ENCODE measurements around the gene ETV5. TPM values are rescaled to one million over a fixed set of nuclear protein-coding genes. Genes with fewer than 3 reads are reported as not detected.

Gene ETV5
- total RNA-seq, 3 donors from 2014 or later (not counting 1 experiment from before 2014, with no cell fraction given), result 3.0 to 5.3 (median 4.6) TPM

DNA sequence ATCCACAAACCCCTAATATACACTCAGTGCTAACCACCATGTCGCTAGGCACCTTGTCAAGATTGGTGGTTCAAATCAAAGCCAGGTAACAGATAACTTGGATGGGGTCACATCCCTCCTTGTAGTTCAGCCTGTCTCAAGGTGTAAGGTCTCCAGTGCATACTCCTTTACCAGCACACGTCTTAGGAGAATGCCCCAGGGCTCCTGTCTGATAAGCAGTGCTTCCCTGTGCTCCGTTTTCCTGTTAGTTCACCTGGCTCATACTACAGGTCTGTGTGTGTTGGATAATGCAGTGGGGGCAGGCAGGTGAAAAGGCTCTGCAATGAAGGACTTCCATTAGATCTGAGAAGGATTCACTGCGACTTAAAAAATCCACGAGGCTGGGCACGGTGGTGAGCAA, 50.7 kb downstream of the ETV5 start:
- ATAC-seq, result no peak

GRCh38 chr3:186057594-186057993, 51.3 kb downstream of the ETV5 start:
- no peak overlapping the region for H3K4me3 ChIP-seq (ENCODE audit: low read length)
- intact Hi-C loops (cut with micrococcal nuclease), result no loop called here
- peaks cover 20% of the 10 kb centered on the region for H3K27me3 ChIP-seq (ENCODE audit: control insufficient read depth, insufficient read depth, low read length)
- Mint-ChIP-seq H3K4me1 (peaks cover 12 to 13% of the 10 kb centered on the region in 2 donors), H3K27ac (no peak overlapping the region), H3K4me3 (no peak overlapping the region), H3K27me3 (ENCODE audit: low read depth in 2 of 2) (peaks cover 41 to 74% of the 10 kb centered on the region in 2 donors), H3K36me3 (no peaks in the 10 kb centered on the region), H3K9me3 (no peaks in the 10 kb centered on the region)
- no peaks in the 10 kb centered on the region for H3K4me1 ChIP-seq (ENCODE audit: control insufficient read depth, insufficient read depth, low read length)
- TF ChIP-seq, protein P1, sequence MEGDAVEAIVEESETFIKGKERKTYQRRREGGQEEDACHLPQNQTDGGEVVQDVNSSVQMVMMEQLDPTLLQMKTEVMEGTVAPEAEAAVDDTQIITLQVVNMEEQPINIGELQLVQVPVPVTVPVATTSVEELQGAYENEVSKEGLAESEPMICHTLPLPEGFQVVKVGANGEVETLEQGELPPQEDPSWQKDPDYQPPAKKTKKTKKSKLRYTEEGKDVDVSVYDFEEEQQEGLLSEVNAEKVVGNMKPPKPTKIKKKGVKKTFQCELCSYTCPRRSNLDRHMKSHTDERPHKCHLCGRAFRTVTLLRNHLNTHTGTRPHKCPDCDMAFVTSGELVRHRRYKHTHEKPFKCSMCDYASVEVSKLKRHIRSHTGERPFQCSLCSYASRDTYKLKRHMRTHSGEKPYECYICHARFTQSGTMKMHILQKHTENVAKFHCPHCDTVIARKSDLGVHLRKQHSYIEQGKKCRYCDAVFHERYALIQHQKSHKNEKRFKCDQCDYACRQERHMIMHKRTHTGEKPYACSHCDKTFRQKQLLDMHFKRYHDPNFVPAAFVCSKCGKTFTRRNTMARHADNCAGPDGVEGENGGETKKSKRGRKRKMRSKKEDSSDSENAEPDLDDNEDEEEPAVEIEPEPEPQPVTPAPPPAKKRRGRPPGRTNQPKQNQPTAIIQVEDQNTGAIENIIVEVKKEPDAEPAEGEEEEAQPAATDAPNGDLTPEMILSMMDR (IDR thresholded peaks at IDR 0.05), result no peak
- no peak overlapping the region for H3K27ac ChIP-seq (ENCODE audit: low read length)
- no peaks in the 10 kb centered on the region for H3K9me3 ChIP-seq (ENCODE audit: control insufficient read depth, insufficient read depth, low read length)
- H3K36me3 ChIP-seq (ENCODE audit: control insufficient read depth, insufficient read depth, low read length), result no peaks in the 10 kb centered on the region
- no peak for ATAC-seq
- 85% methylated on average over 2 of the region's 4 CpGs for WGBS (ENCODE audit: insufficient coverage)
- no peak for DNase-seq

More for the DNA sequence above, 50.7 kb downstream of the ETV5 start:
- Mint-ChIP-seq H3K9me3 (no peaks in the 10 kb centered on the region), H3K4me1 (peaks cover 12 to 13% of the 10 kb centered on the region in 2 donors), H3K4me3 (no peak overlapping the region), H3K27ac (no peak overlapping the region), H3K36me3 (no peaks in the 10 kb centered on the region), H3K27me3 (ENCODE audit: low read depth in 2 of 2) (peaks cover 38 to 75% of the 10 kb centered on the region in 2 donors)
- no peak for DNase-seq
- no peaks in the 10 kb centered on the region for H3K9me3 ChIP-seq (ENCODE audit: control insufficient read depth, insufficient read depth, low read length)
- 87% methylated on average over 6 of the region's 6 CpGs for WGBS (ENCODE audit: insufficient coverage)
- H3K27ac ChIP-seq (ENCODE audit: low read length), result no peak overlapping the region
- no peaks in the 10 kb centered on the region for H3K4me1 ChIP-seq (ENCODE audit: control insufficient read depth, insufficient read depth, low read length)
- intact Hi-C loops (cut with micrococcal nuclease), result no loop called here
- peaks cover 20% of the 10 kb centered on the region for H3K27me3 ChIP-seq (ENCODE audit: control insufficient read depth, insufficient read depth, low read length)
- H3K36me3 ChIP-seq (ENCODE audit: control insufficient read depth, insufficient read depth, low read length), result no peaks in the 10 kb centered on the region
- TF ChIP-seq, protein P1 (IDR thresholded peaks at IDR 0.05), result no peak
- H3K4me3 ChIP-seq (ENCODE audit: low read length), result no peak overlapping the region

DNA sequence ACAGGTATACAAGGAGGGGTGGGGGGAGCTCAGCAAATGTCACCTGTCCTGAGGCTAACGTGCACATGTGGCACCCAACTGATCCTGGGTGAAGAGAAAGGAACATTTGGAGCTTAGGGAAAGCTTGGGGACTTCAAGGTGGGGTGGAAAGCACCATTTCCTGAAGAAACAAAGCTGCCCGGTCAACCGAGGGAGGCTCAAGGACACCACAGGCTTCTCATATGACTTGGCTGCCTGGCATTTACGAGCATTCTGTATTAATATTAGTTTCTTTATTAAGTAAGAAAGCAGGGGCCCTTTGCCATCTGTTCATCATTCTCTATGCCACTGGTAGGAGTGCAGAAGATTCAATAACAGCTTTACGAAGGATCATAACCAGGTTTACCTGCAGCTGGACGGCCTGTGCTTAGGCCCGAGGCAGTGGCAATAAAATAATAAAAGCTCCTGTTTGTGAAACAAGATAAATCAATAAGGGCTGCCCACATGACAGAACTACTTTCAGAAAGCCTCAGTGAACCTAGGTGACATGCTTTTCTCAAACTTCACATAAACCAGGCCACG, 54.0 kb downstream of the ETV5 start:
- Histone ChIP-seq H3K27ac (ENCODE audit: low read length) (no peak overlapping the region), H3K36me3 (ENCODE audit: control insufficient read depth, insufficient read depth, low read length) (no peaks in the 10 kb centered on the region), H3K27me3 (ENCODE audit: control insufficient read depth, insufficient read depth, low read length) (peaks cover 15% of the 10 kb centered on the region), H3K9me3 (ENCODE audit: control insufficient read depth, insufficient read depth, low read length) (no peaks in the 10 kb centered on the region), H3K4me3 (ENCODE audit: low read length) (no peak overlapping the region), H3K4me1 (ENCODE audit: control insufficient read depth, insufficient read depth, low read length) (no peaks in the 10 kb centered on the region)
- intact Hi-C loops (cut with micrococcal nuclease), result no loop called here
- no peaks in the 10 kb centered on the region for H3K36me3 Mint-ChIP-seq
- TF ChIP-seq, protein P1 (IDR thresholded peaks at IDR 0.05), result no peak
- no peak overlapping the region for H3K27ac Mint-ChIP-seq
- no peak for DNase-seq
- peaks cover 2% of the 10 kb centered on the region in 2 donors for H3K4me1 Mint-ChIP-seq
- peaks cover 32 to 76% of the 10 kb centered on the region in 2 donors for H3K27me3 Mint-ChIP-seq (ENCODE audit: low read depth in 2 of 2)
- 83% methylated on average over 8 of the region's 8 CpGs for WGBS (ENCODE audit: insufficient coverage)
- H3K4me3 Mint-ChIP-seq, result no peak overlapping the region
- no peak for ATAC-seq
- no peaks in the 10 kb centered on the region for H3K9me3 Mint-ChIP-seq

All from natural killer cell (primary cell).